Measurements from ENCODE around the gene MRPS2.
"Not testable (repeated sequence)": the region's sequence is repeated elsewhere in the genome, so short reads cannot be mapped to it uniquely, and the experiment has no call there.

The MRPS2 gene

DNA sequence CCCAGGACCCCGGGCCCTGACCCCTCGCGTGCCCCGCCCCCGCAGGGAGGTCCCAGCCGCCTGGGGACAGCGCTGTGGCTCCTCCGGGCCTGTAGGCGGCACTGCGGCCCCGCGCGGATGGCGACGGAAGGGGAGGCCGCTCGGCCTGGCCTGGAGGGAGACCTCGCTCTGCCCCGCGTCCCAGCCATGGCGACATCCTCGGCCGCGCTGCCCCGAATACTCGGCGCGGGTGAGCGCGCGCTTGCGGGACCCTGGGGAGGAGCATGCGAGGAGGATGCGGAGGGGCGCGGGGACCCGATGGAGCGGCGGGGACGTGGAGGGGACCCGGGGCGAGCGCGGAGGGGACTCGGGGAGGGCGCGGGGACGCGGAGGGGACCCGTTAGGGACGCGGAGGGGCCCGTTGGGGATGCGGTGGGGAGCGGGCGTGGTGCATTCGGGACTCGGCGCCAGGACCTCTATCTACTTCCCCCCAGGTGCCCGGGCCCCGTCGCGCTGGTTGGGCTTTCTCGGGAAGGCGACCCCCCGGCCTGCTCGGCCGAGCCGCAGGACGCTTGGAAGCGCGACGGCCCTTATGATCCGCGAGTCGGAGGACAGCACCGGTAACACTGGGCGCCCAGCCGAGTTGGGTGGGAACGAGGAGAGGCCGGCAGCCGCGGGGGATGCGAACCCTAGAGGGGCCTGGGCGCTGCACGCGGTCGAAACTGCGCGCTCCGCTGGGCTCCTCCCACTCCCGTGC is at the start of gene MRPS2:
TSS of gene MRPS2 (plus strand) at position 158 of the 736 bp plus-strand sequence. CDS start at position 187, 29 bp downstream.
- DNase-seq: peak; percentile 92

GRCh38 chr9:135450956-135451355 is 49.5 kb upstream of the MRPS2 start:
- DNase-seq: no peak

GRCh38 chr9:135451909-135452308 is 48.6 kb upstream of the MRPS2 start:
- DNase-seq: not testable (repeated sequence)

- no peak for DNase-seq
Observed at GRCh38 chr9:135454737-135455136, 45.7 kb upstream of the MRPS2 start.

DNA sequence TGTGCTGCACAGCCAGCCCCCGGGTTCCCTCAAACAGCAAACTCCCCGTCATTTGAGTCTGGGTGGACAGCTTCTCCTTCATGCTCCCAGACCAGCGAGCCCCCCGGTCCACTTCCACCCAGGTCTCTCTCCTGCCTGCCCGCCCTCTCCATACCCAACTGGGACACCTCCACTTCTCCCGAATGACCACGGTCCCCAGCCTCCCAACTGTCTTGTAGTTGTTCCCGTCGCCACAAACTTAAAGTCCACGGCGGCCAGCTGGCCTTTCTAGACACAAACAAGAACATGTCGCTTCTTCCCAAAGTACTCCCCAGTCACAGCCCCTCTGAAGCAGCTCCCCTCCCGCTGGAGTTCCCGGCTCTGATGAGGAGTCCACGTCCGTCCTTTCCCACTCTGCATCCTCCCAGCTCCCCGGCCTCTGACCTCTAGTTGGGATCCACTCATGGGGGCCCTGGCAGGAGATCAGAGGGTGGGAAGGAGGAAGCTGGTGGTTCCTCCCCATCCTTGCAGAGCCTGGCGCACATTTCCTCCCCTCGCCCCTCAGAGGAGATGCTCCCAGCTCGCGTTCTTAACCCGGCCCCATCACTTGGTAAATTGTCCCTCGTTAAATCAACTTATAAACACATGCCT is 45.0 kb upstream of the MRPS2 start:
- DNase-seq: no peak

DNA sequence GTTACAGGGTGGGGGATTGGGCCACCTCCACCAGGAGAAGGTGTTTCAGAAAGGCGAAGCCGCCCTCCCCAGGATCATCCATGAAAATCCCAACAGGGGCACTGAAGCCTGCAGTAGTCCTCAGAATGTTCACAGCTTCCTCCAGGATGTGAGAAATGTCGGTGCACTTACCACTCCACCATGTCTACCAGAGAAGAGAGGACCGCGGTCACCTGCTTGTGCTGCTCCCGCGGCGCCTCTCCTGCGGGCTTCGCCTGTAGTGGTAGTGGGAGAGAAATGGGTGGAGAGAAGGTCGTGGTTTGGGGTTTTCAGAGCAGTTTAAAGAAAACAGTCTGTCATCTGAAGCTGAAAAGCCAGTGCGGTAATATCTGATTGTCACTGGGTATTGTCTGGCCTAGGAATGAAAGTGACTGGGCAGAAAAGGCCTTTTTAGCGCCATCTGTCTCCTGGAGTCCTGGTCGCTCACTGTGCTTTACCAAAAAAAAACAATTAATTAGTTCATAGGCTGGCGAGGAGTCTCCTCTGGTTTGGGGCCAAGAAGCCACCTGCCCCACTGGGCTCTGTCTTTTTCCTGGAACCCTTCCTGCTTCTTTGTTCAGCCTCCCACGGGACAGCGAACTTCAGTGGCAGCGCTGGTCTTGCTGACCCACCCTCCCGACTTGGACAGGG is 43.9 kb upstream of the MRPS2 start:
- DNase-seq: peak; percentile 63

GRCh38 chr9:135458478-135458877 is 42.0 kb upstream of the MRPS2 start:
- DNase-seq: not testable (repeated sequence)

DNA sequence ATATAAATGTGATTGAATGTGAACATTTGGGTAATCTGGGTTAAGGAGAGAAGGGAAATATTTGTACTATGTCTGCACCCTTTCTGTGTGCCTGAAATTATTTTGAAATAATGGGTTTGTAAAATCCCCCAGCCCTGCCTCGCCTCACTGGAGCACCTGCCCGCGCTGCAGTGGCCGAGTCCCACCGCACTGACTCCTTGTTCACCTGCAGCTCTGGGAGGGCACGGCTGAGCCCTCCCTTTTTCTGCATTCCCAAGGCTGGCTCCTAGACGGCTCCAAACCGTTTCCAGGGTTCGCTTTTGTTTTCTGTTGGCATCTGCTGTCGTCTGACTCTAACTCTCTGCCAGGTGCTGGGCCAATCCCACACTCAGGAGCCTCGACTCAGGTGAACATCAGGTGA is 38.5 kb upstream of the MRPS2 start:
- no peak for DNase-seq

GRCh38 chr9:135463140-135463539 is 37.3 kb upstream of the MRPS2 start:
- no peak for DNase-seq

- DNase-seq: no peak
Observed at GRCh38 chr9:135464181-135464580, 36.3 kb upstream of the MRPS2 start.

DNA sequence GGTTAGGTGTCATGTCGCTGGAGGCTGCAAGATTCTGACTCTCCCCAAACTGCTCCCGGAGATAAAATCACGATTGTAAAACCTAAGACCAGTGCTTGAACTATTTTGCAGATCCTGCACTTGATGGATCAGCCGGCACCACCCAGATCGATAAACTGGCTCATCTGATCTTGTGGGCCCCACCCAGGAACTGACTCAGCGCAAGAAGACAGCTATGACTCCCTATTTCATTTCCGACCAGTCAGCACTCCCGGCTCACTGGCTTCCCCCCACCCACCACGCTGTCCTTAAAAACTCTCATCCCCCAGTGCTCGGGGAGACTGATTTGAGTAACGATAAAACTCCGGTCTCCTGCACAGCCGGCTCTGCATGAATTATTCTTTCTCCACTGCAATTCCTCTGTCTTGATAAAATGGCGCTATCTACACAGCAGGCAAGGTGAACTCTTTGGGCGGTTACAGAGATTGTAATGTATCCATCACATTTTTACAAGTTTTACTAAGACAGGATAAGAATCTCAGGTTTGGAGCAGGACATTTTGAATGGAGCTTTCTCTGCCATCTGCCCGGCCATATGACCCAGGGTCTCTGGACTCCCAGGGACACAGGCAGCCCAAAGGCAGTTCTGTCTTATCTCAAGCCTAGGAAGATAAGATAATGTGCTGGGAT is 31.5 kb upstream of the MRPS2 start:
- peak; percentile 72 for DNase-seq

DNA sequence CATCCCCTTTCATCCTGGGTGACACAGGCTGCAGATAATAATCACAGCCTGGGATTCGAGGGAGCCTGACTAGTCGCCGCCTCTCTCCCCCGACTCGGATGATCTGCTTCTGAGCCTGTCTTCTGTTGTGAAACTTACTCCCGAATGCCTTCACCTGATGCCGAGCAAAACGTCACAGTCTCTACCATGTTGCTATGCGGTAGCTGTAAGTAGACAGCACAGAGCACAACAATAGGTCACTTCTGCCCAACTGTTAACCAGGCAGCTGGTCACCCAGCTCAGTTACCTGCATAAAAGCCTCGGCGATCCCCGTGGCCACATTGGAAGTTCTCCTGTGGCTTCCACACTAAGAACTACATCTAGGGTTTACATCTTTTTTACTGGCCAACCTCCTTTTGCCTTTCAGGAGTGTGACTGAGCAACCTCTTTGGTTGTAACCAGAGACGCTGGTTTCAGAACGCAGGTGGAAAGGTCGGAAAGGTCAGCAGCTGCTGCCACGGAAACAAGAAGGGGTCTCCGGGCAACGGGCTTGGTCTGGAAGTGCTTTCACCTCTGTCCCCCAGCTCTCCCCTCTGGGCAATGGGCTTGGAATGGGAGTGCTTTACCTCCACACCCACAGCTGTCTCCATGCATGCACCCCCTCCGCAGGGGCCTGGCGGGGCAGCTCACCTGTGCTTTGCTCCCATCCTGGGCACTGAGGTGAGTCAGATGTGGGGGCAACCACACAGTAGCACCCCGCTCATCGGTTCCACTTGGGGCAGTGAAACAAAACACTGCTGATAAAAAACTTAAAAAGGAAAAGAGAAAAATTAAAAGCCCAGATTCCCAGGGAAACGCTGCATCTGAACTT is 28.5 kb upstream of the MRPS2 start:
- DNase-seq: no peak

DNA sequence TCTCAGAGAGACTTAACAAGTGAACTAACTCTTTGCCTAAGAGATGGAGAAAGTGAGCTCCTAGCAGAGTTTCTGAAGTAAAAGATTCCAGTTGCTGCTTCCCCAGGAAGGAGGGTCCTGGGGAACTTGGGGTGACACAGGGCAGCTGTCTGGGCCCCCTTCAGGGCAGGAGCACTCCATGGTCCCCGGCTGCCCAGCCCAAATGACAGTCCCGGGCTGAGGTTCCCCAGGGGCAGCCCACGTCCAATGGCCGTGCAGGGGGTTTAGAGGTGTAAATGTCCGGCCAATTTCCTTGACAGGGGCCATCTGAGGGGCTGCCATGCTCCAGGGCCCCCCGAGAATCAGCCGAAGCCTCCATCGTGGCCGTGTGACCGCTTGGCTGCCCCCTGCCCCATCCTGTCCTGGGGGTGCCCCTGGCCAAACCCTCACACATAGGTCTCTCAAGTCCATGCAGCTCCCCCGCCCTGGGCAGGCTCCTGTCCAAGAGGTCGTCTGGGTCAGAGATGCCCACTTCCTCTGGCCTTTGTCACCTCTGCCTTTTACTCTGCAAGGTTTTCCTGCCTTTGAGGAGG is 26.4 kb upstream of the MRPS2 start:
- no peak for DNase-seq

GRCh38 chr9:135474915-135475314 is 25.6 kb upstream of the MRPS2 start:
- peak; percentile 15 for DNase-seq

DNA sequence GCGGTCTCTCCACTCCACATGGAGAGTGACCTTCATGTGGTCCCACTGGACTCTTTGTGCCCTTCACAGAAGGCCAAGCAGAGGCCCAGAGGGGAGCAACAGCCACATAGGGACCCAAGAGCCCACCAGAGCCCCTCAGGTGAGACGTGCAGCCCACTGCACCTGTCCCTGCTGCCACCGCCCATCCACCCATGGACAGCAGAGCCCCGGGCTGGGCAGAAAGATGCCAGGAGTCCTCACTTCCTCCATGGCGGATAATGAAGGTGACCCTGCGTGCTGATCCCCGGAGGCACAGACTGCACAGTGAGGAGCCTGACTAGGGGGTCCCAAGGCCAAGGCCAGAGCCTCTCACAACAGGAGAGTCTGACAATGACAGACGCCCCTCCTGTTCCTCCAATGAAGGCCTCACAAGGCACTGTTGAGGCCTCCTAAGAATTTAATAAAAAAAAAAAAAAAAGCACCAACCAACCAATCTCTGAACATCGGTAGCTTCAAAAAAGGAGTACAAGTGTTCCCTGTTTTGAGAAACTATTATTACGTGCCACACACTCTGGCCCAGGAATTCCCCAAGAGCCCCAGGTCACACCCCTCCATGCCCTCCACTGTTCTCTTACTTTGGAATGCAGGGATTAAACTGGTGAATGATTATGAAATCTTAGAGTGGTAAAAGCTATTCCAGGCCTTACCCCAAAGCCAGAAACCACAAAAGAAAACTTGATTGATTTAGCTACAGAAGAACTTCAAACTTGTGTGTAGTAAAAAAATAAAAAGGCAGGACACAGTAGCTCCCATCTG is 23.7 kb upstream of the MRPS2 start:
- DNase-seq: no peak

GRCh38 chr9:135478191-135478590 is 22.3 kb upstream of the MRPS2 start:
- DNase-seq: no peak

DNA sequence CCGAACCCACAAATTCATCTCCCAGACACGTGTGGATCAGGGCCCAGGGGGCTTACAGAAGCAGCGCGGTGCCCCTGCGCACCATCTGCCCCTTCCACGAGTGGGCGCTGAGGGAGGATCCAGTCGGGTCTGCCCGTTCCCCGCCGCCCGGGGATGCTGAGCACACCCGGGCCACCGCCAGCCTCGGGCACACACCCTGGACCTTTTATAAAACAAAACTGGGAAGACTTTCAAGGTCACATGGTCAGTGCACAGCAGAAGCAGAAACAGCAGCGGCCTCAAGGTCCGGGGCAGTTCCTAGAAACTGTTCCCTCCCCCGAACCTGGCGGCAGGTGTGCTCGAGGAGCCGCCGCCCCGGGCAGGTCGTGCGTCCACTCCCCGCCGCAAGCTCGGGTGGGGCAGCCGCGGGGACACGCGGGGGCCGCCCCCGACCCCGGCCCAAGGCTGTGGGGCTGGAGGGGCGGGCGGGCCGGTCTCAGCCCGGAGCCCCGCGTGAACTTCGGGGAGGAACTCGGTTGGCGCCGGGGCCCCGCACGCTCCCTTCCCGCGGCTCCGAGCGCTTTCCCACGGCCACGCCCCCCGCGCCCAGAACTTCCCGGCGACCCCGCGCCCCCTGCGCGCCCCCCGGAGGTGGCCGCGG is 21.5 kb upstream of the MRPS2 start:
- peak; percentile 62 for DNase-seq

GRCh38 chr9:135479469-135480052 is 20.9 kb upstream of the MRPS2 start, which contains the start of gene PPP1R26:
Gene PPP1R26 (plus strand): TSS chr9:135479782. CDS start chr9:135484511, 4,729 bp downstream.
- DNase-seq: no peak

- DNase-seq: peak; percentile 45
Observed at GRCh38 chr9:135480071-135480939, 20.2 kb upstream of the MRPS2 start.

Data from OCI-M1 (cell line).